Effector memory CD4-positive, alpha-beta T cell (primary cell): ENCODE results near the gene ADH4.
"Not testable (repeated sequence)": the region's sequence is repeated elsewhere in the genome, so short reads cannot be mapped to it uniquely, and the experiment has no call there.

Experiments
- DNase-seq, 3 donors: peaks; one replicate each; pipeline ENCODE4 v3.0.0-alpha.2; 2020
- H3K27ac ChIP-seq: 2 replicates; pipeline ENCODE4 v1.7.0; 2013; ENCODE audit warnings: mild to moderate bottlenecking, low read length, moderate library complexity; ENCODE audit not compliant: insufficient read depth, poor library complexity, severe bottlenecking
- H3K27me3 ChIP-seq: replicated peaks from 2 replicates; pipeline ENCODE4 v1.7.0; 2013; ENCODE audit warnings: mild to moderate bottlenecking, low read length; ENCODE audit not compliant: insufficient read depth, control insufficient read depth, poor library complexity, severe bottlenecking
- H3K36me3 ChIP-seq: 2 replicates; pipeline ENCODE4 v1.7.0; 2013; ENCODE audit warnings: mild to moderate bottlenecking, low read length, moderate library complexity; ENCODE audit not compliant: control insufficient read depth, insufficient read depth
- H3K4me1 ChIP-seq: 2 replicates; pipeline ENCODE4 v1.7.0; 2013; ENCODE audit warnings: low read length, mild to moderate bottlenecking; ENCODE audit not compliant: control insufficient read depth, insufficient read depth, poor library complexity, severe bottlenecking
- H3K4me3 ChIP-seq: 2 replicates; pipeline ENCODE4 v1.7.0; 2013; ENCODE audit warnings: low read length, low read depth, mild to moderate bottlenecking; ENCODE audit not compliant: insufficient read depth, poor library complexity, severe bottlenecking
- H3K9me3 ChIP-seq: 2 replicates; pipeline ENCODE4 v1.7.0; 2013; ENCODE audit warnings: mild to moderate bottlenecking, low read length, moderate library complexity; ENCODE audit not compliant: control insufficient read depth

Gene ADH4

GRCh38 chr4:99104153-99104552 lies 39.9 kb downstream of the ADH4 start:
- Histone ChIP-seq H3K27me3 (no peaks in the 10 kb centered on the region), H3K36me3 (no peaks in the 10 kb centered on the region), H3K27ac (no peak overlapping the region), H3K9me3 (no peaks in the 10 kb centered on the region), H3K4me1 (no peaks in the 10 kb centered on the region), H3K4me3 (no peak overlapping the region)
- DNase-seq = no peak

- Histone ChIP-seq H3K27ac (no peak overlapping the region), H3K9me3 (no peaks in the 10 kb centered on the region), H3K4me1 (no peaks in the 10 kb centered on the region), H3K36me3 (no peaks in the 10 kb centered on the region), H3K27me3 (no peaks in the 10 kb centered on the region), H3K4me3 (no peak overlapping the region)
- no peak for DNase-seq
Measured at GRCh38 chr4:99103166-99103565, 40.9 kb downstream of the ADH4 start.

DNA sequence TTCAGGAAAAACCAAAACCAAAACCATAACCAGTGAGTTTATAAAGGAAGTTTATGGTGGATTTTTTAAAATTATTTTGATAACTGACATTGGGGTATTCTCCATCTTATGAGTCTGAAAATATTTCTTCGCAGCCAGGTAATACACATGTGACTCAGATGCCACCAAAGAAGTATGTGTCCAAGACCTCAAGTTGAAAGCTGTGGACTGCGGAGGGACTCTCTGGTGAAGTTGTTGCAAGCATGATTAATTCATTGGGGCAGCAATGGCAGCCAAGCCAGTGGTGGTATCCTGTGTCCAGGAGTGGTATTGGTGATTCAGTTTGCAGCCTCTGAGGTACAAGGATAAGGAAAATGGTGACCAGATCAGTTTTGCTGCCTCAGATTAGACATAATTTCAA lies 41.5 kb downstream of the ADH4 start:
- Histone ChIP-seq H3K9me3 (no peaks in the 10 kb centered on the region), H3K4me3 (no peak overlapping the region), H3K36me3 (no peaks in the 10 kb centered on the region), H3K27me3 (no peaks in the 10 kb centered on the region), H3K4me1 (no peaks in the 10 kb centered on the region), H3K27ac (no peak overlapping the region)
- DNase-seq = no peak

GRCh38 chr4:99100876-99101275 lies 43.2 kb downstream of the ADH4 start:
- no peak for DNase-seq
- H3K27ac ChIP-seq = no peak overlapping the region
- no peak overlapping the region for H3K4me3 ChIP-seq
- no peaks in the 10 kb centered on the region for H3K36me3 ChIP-seq
- H3K4me1 ChIP-seq = no peaks in the 10 kb centered on the region
- no peaks in the 10 kb centered on the region for H3K27me3 ChIP-seq
- H3K9me3 ChIP-seq = no peaks in the 10 kb centered on the region

- not testable (repeated sequence) for H3K27me3 ChIP-seq, H3K36me3 ChIP-seq, H3K9me3 ChIP-seq, H3K27ac ChIP-seq, H3K4me3 ChIP-seq, H3K4me1 ChIP-seq, DNase-seq
Measured at GRCh38 chr4:99099814-99100213, 44.3 kb downstream of the ADH4 start.

- H3K27me3 ChIP-seq = no peaks in the 10 kb centered on the region
- no peaks in the 10 kb centered on the region for H3K36me3 ChIP-seq
- H3K4me3 ChIP-seq = no peak overlapping the region
- H3K27ac ChIP-seq = no peak overlapping the region
- DNase-seq = no peak
- H3K9me3 ChIP-seq = no peaks in the 10 kb centered on the region
- H3K4me1 ChIP-seq = no peaks in the 10 kb centered on the region
Measured at GRCh38 chr4:99099311-99099710, 44.8 kb downstream of the ADH4 start.

GRCh38 chr4:99091841-99092240 lies 52.3 kb downstream of the ADH4 start:
- DNase-seq, H3K36me3 ChIP-seq, H3K9me3 ChIP-seq, H3K4me1 ChIP-seq, H3K27ac ChIP-seq, H3K4me3 ChIP-seq, H3K27me3 ChIP-seq: not testable (repeated sequence)

DNA sequence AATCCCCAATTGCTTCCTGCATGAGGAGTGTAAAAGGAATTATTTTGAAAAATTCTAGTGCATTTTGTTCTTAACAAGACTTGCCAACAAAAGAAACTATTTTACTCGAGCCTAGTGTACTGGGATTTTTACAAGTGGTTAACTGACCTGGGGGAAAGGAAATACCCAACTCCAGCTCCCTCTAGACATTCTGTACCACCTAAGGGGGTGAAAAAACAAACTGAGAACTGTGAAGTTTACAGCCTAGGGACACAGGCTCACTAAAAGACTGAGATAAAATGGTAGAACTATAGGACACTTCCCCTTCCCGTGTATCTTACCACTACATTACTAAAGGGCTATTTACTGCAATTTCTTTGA lies 52.9 kb downstream of the ADH4 start:
- Histone ChIP-seq H3K36me3 (no peaks in the 10 kb centered on the region), H3K27me3 (no peaks in the 10 kb centered on the region), H3K27ac (no peak overlapping the region), H3K4me3 (no peak overlapping the region), H3K4me1 (peaks cover 3% of the 10 kb centered on the region), H3K9me3 (no peaks in the 10 kb centered on the region)
- DNase-seq = no peak

GRCh38 chr4:99090481-99091215 lies 53.4 kb downstream of the ADH4 start:
- no peaks in the 10 kb centered on the region for H3K9me3 ChIP-seq
- H3K27me3 ChIP-seq = no peaks in the 10 kb centered on the region
- peaks cover 3% of the 10 kb centered on the region for H3K4me1 ChIP-seq
- no peak overlapping the region for H3K4me3 ChIP-seq
- no peaks in the 10 kb centered on the region for H3K36me3 ChIP-seq
- H3K27ac ChIP-seq = no peak overlapping the region
- no peak for DNase-seq

- Histone ChIP-seq H3K27ac (peak within 1 kb of the TSS; percentile 78), H3K36me3 (peaks cover 14% of the 10 kb centered on the region), H3K27me3 (no peaks in the 10 kb centered on the region), H3K9me3 (no peaks in the 10 kb centered on the region), H3K4me1 (peaks cover 3% of the 10 kb centered on the region), H3K4me3 (peak within 1 kb of the TSS; percentile 98)
- DNase-seq = peak; percentile 76 to 81 (median 77)
Measured at GRCh38 chr4:99088481-99089365, 55.4 kb downstream of the ADH4 start, which contains the start of gene ADH5. ADH5 (minus strand) TSS chr4:99088788; CDS start chr4:99088700, 88 bp downstream.
